ENCODE data around the gene POLA1.

DNA sequence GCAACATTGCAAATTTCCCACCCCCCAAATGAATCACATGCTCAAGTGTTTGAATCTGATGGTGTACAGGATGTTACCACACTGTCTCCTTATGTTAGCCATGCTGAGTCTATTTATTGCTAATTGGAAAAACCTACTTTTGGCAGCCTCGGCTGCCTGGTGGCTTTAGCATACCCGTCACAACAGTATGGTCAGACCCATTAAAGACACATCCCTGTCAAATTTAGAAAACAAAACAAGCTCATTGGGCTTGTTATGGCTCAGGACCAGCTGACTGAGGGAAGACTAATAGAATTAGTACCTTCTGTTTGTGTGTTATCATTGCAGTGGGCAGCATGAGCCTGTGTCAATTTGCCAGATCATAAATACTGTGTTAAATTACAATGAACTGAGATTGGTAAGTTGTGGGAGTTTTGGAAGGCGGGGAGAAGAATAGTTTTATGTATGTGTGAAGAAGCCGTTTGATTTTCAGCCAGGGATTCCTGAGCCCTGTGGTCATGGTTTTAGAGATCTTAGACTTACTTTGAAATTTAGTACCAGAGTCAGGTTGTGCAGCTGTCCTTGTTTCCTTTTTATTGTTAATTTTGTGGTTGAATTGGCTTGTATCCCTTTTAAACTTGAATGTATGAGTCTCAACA, 66.8 kb downstream of the POLA1 start:
- TF ChIP-seq, protein P1, sequence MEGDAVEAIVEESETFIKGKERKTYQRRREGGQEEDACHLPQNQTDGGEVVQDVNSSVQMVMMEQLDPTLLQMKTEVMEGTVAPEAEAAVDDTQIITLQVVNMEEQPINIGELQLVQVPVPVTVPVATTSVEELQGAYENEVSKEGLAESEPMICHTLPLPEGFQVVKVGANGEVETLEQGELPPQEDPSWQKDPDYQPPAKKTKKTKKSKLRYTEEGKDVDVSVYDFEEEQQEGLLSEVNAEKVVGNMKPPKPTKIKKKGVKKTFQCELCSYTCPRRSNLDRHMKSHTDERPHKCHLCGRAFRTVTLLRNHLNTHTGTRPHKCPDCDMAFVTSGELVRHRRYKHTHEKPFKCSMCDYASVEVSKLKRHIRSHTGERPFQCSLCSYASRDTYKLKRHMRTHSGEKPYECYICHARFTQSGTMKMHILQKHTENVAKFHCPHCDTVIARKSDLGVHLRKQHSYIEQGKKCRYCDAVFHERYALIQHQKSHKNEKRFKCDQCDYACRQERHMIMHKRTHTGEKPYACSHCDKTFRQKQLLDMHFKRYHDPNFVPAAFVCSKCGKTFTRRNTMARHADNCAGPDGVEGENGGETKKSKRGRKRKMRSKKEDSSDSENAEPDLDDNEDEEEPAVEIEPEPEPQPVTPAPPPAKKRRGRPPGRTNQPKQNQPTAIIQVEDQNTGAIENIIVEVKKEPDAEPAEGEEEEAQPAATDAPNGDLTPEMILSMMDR (tag by site-specific recombination; IDR thresholded peaks at IDR 0.05), result no peak
- no peak for TF ChIP-seq ZBTB1 (tag by site-specific recombination; IDR thresholded peaks at IDR 0.05)
- TF ChIP-seq ZEB2 (tag by site-specific recombination; IDR thresholded peaks at IDR 0.05), result no peak
- no peak for TF ChIP-seq ZNF121 (tag by site-specific recombination; IDR thresholded peaks at IDR 0.05)
- no peak for TF ChIP-seq ZNF558 (tag by site-specific recombination; IDR thresholded peaks at IDR 0.05)
